ENCODE data around the gene ENO3.
"Not testable (repeated sequence)": the region's sequence is repeated elsewhere in the genome, so short reads cannot be mapped to it uniquely, and the experiment has no call there.

ENO3 gene

GRCh38 chr17:4906642-4907041, 44.3 kb upstream of the ENO3 start:
- not testable (repeated sequence) for H2AFZ ChIP-seq (ENCODE audit: low read length); H3K27me3 ChIP-seq (ENCODE audit: control insufficient read depth in 3 of 3, insufficient read depth in 3 of 3, low read depth in 1 of 3, low read length in 3 of 3); H3K36me3 ChIP-seq (replicated peaks in 1 of 2; ENCODE audit: control insufficient read depth in 2 of 2, insufficient read depth in 2 of 2, low read length in 2 of 2); H2AK5ac ChIP-seq (ENCODE audit: low read depth, low read length); H3K4me1 ChIP-seq (ENCODE audit: control insufficient read depth in 2 of 2, insufficient read depth in 1 of 2, low read depth in 1 of 2, low read length in 2 of 2); H3K4ac ChIP-seq (ENCODE audit: low read length); H3K9me3 ChIP-seq (replicated peaks in 1 of 2; ENCODE audit: control insufficient read depth in 2 of 2, insufficient read depth in 1 of 2, low read depth in 1 of 2, low read length in 2 of 2); H3K4me2 ChIP-seq (ENCODE audit: insufficient read depth, low read length, poor library complexity, severe bottlenecking); H3K9ac ChIP-seq (ENCODE audit: low read depth, low read length, poor library complexity); H2BK15ac ChIP-seq (ENCODE audit: low read length); H3K4me3 ChIP-seq (ENCODE audit: low read length in 2 of 2); H4K8ac ChIP-seq (ENCODE audit: low read depth, low read length); H3K23ac ChIP-seq (ENCODE audit: low read depth, low read length, poor library complexity); H2BK120ac ChIP-seq (ENCODE audit: low read depth, low read length); H4K91ac ChIP-seq (ENCODE audit: low read depth, low read length, poor library complexity); H3K18ac ChIP-seq (ENCODE audit: low read length); H2BK12ac ChIP-seq (ENCODE audit: low read length); DNase-seq (ENCODE audit: low spot score); H3K14ac ChIP-seq (ENCODE audit: low read length); H3K27ac ChIP-seq (replicated peaks; ENCODE audit: low read length); H3K79me1 ChIP-seq (ENCODE audit: low read depth, low read length); H2BK5ac ChIP-seq (ENCODE audit: low read length)

DNA sequence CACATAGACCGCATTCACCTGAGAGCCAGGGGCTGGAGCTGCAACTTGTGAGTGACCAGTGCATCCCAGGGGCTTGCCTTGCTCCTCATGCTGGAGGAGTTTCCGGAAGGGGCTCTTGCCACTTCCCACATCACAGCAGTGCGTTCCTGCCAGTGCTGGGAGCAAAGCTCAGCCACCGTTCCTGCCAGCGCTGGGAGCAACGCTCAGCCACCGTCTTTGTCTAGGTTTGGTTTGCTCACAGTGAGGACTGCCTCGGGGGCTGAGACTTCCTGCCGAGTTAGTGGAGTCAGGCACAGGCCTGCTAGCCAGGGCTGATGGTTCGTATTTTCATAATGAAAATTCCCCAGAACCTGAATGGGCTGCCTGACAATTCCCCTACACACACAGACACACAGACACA, 42.6 kb upstream of the ENO3 start:
- Histone ChIP-seq H2AK5ac (ENCODE audit: low read depth, low read length) (no peak overlapping the region), H2BK120ac (ENCODE audit: low read depth, low read length) (no peak overlapping the region), H3K9me3 (replicated peaks in 1 of 2; ENCODE audit: control insufficient read depth in 2 of 2, insufficient read depth in 1 of 2, low read depth in 1 of 2, low read length in 2 of 2) (no peaks in the 10 kb centered on the region), H4K8ac (ENCODE audit: low read depth, low read length) (no peak overlapping the region), H3K27ac (replicated peaks; ENCODE audit: low read length) (no peak overlapping the region), H3K36me3 (replicated peaks in 1 of 2; ENCODE audit: control insufficient read depth in 2 of 2, insufficient read depth in 2 of 2, low read length in 2 of 2) (no peaks in the 10 kb centered on the region), H2BK15ac (ENCODE audit: low read length) (no peak overlapping the region), H2BK12ac (ENCODE audit: low read length) (no peak overlapping the region), H2AFZ (ENCODE audit: low read length) (peak overlapping the region; percentile 95), H3K18ac (ENCODE audit: low read length) (peak overlapping the region; percentile 72), H4K91ac (ENCODE audit: low read depth, low read length, poor library complexity) (no peak overlapping the region), H2BK5ac (ENCODE audit: low read length) (no peak overlapping the region), H3K23ac (ENCODE audit: low read depth, low read length, poor library complexity) (no peak overlapping the region), H3K9ac (ENCODE audit: low read depth, low read length, poor library complexity) (peak overlapping the region; percentile 79), H3K4me3 (ENCODE audit: low read length in 2 of 2) (peak overlapping the region in 1 of 2 donors; percentile 20), H3K4me2 (ENCODE audit: insufficient read depth, low read length, poor library complexity, severe bottlenecking) (no peak overlapping the region), H3K14ac (ENCODE audit: low read length) (peak overlapping the region; percentile 57), H3K4ac (ENCODE audit: low read length) (no peak overlapping the region), H3K4me1 (ENCODE audit: control insufficient read depth in 2 of 2, insufficient read depth in 1 of 2, low read depth in 1 of 2, low read length in 2 of 2) (peaks cover 8 to 9% of the 10 kb centered on the region in 2 donors), H3K79me1 (ENCODE audit: low read depth, low read length) (no peaks in the 10 kb centered on the region), H3K27me3 (ENCODE audit: control insufficient read depth in 3 of 3, insufficient read depth in 3 of 3, low read depth in 1 of 3, low read length in 3 of 3) (peaks cover 0 to 2% (median 0%) of the 10 kb centered on the region in 3 experiments)
- no CpG with 5 or more reads among the region's 10 CpGs for WGBS, 2 donors (ENCODE audit: extremely low coverage in 2 of 2, insufficient read length in 2 of 2, insufficient replicate concordance in 1 of 2)
- no peak for DNase-seq (ENCODE audit: low spot score)

GRCh38 chr17:4908711-4909496, 42.0 kb upstream of the ENO3 start:
- Histone ChIP-seq H3K9ac (ENCODE audit: low read depth, low read length, poor library complexity) (peak overlapping the region; percentile 79), H3K36me3 (replicated peaks in 1 of 2; ENCODE audit: control insufficient read depth in 2 of 2, insufficient read depth in 2 of 2, low read length in 2 of 2) (no peaks in the 10 kb centered on the region), H3K18ac (ENCODE audit: low read length) (peak overlapping the region; percentile 36), H2BK15ac (ENCODE audit: low read length) (no peak overlapping the region), H3K4me2 (ENCODE audit: insufficient read depth, low read length, poor library complexity, severe bottlenecking) (no peak overlapping the region), H3K14ac (ENCODE audit: low read length) (peak overlapping the region; percentile 57), H3K4me3 (ENCODE audit: low read length in 2 of 2) (peak overlapping the region; percentile 7 to 20), H2AFZ (ENCODE audit: low read length) (peak overlapping the region; percentile 95), H2BK120ac (ENCODE audit: low read depth, low read length) (no peak overlapping the region), H4K8ac (ENCODE audit: low read depth, low read length) (no peak overlapping the region), H3K4me1 (ENCODE audit: control insufficient read depth in 2 of 2, insufficient read depth in 1 of 2, low read depth in 1 of 2, low read length in 2 of 2) (peaks cover 8 to 9% of the 10 kb centered on the region in 2 donors), H3K23ac (ENCODE audit: low read depth, low read length, poor library complexity) (no peak overlapping the region), H3K27me3 (ENCODE audit: control insufficient read depth in 3 of 3, insufficient read depth in 3 of 3, low read depth in 1 of 3, low read length in 3 of 3) (peaks cover 0 to 2% (median 0%) of the 10 kb centered on the region in 3 experiments), H2BK12ac (ENCODE audit: low read length) (no peak overlapping the region), H3K27ac (replicated peaks; ENCODE audit: low read length) (no peak overlapping the region), H2BK5ac (ENCODE audit: low read length) (no peak overlapping the region), H3K9me3 (replicated peaks in 1 of 2; ENCODE audit: control insufficient read depth in 2 of 2, insufficient read depth in 1 of 2, low read depth in 1 of 2, low read length in 2 of 2) (no peaks in the 10 kb centered on the region), H4K91ac (ENCODE audit: low read depth, low read length, poor library complexity) (no peak overlapping the region), H3K79me1 (ENCODE audit: low read depth, low read length) (no peaks in the 10 kb centered on the region), H3K4ac (ENCODE audit: low read length) (no peak overlapping the region), H2AK5ac (ENCODE audit: low read depth, low read length) (no peak overlapping the region)
- WGBS, 2 donors (ENCODE audit: extremely low coverage in 2 of 2, insufficient read length in 2 of 2, insufficient replicate concordance in 1 of 2), result no CpG with 5 or more reads among the region's 20 CpGs
- DNase-seq (ENCODE audit: low spot score), result peak; percentile 71

GRCh38 chr17:4913994-4914393, 36.9 kb upstream of the ENO3 start:
- Histone ChIP-seq H3K4me3 (ENCODE audit: low read length in 2 of 2) (no peak overlapping the region), H3K18ac (ENCODE audit: low read length) (no peak overlapping the region), H3K14ac (ENCODE audit: low read length) (no peak overlapping the region), H2BK120ac (ENCODE audit: low read depth, low read length) (no peak overlapping the region), H3K23ac (ENCODE audit: low read depth, low read length, poor library complexity) (no peak overlapping the region), H3K79me1 (ENCODE audit: low read depth, low read length) (no peaks in the 10 kb centered on the region), H3K4me1 (ENCODE audit: control insufficient read depth in 2 of 2, insufficient read depth in 1 of 2, low read depth in 1 of 2, low read length in 2 of 2) (peaks cover 0 to 2% of the 10 kb centered on the region in 2 donors), H2AK5ac (ENCODE audit: low read depth, low read length) (no peak overlapping the region), H3K27me3 (ENCODE audit: control insufficient read depth in 3 of 3, insufficient read depth in 3 of 3, low read depth in 1 of 3, low read length in 3 of 3) (no peaks in the 10 kb centered on the region), H2BK12ac (ENCODE audit: low read length) (no peak overlapping the region), H3K9ac (ENCODE audit: low read depth, low read length, poor library complexity) (no peak overlapping the region), H3K27ac (replicated peaks; ENCODE audit: low read length) (no peak overlapping the region), H2BK5ac (ENCODE audit: low read length) (no peak overlapping the region), H2BK15ac (ENCODE audit: low read length) (no peak overlapping the region), H4K91ac (ENCODE audit: low read depth, low read length, poor library complexity) (no peak overlapping the region), H3K4ac (ENCODE audit: low read length) (no peak overlapping the region), H2AFZ (ENCODE audit: low read length) (no peak overlapping the region), H3K36me3 (replicated peaks in 1 of 2; ENCODE audit: control insufficient read depth in 2 of 2, insufficient read depth in 2 of 2, low read length in 2 of 2) (no peaks in the 10 kb centered on the region), H4K8ac (ENCODE audit: low read depth, low read length) (no peak overlapping the region), H3K4me2 (ENCODE audit: insufficient read depth, low read length, poor library complexity, severe bottlenecking) (no peak overlapping the region), H3K9me3 (replicated peaks in 1 of 2; ENCODE audit: control insufficient read depth in 2 of 2, insufficient read depth in 1 of 2, low read depth in 1 of 2, low read length in 2 of 2) (no peaks in the 10 kb centered on the region)
- WGBS, 2 donors (ENCODE audit: extremely low coverage in 2 of 2, insufficient read length in 2 of 2, insufficient replicate concordance in 1 of 2), result no CpG with 5 or more reads among the region's 1 CpG
- DNase-seq (ENCODE audit: low spot score), result no peak

Data from neuronal stem cell (in vitro differentiated cells).